Activated naive CD4-positive, alpha-beta T cell treated with anti-CD3 and anti-CD28 coated beads, Interleukin-2, amount 50 U/mL, for 16 hours (primary cell): ENCODE data around the gene PLCB1.

Experiments used
- DNase-seq: peaks from one replicate; pipeline ENCODE4 v3.0.0-alpha.2; 2020

The PLCB1 gene

DNA sequence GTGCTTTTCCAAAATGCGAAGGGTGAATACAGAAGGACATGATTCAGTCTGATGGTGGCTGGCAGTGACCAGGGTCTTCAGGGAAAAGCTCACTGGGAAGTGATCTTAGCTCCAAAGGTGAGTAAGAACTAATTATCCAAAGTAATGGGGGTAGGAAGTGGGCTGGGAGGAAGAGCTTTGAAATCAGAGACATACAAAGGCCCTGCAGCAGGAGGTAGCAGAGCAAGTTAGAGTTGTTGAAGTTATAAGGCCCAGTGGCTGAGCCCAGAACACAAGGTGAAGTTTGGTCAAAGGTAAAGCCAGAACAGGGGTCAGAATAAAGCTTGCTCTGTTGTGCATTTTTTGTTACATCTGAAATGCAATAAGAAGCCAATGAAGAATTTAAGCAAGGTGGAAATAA is 81.2 kb downstream of the PLCB1 start:
- no peak for DNase-seq

DNA sequence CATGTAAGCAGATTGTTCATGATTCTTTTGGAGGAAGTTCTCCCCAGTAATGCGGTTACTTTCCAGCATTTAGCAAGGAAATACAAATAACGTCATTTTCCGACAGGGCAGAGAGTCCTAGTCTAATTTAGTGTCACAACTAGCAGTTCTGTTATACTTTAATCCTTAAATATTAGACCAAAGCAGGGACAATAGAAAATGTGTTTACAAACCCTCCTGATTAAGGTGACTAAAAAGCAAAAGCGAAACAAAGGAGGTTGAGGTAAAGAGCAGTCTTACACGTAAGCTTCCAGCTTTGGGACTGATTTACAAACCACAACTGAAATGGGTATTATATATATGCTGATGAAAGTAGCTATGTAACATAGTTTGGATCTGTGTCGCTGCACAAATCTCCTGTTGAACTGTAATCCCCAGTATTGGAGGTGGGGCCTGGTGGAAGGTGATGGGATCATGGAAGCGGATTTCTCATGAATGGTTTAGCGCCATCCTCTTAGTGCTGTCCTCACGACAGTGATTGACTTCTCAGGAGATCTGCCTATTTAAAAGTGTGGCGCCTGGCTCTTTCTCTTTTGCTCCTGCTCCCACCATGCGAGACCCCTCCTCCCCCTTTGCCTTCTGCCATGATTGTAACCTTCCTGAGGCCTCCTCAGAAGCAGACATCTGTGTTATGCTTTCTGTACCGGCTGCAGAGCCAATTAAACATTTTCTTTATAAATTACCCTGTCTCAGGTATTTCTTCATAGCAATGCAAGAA is 81.9 kb downstream of the PLCB1 start:
- no peak for DNase-seq

- DNase-seq, result no peak
Observed at GRCh38 chr20:8215361-8215781, 83.3 kb downstream of the PLCB1 start.

GRCh38 chr20:8216375-8217200 is 84.5 kb downstream of the PLCB1 start:
- DNase-seq, result no peak

GRCh38 chr20:8218861-8219260 is 86.8 kb downstream of the PLCB1 start:
- DNase-seq, result no peak

GRCh38 chr20:8219403-8219802 is 87.3 kb downstream of the PLCB1 start:
- no peak for DNase-seq

GRCh38 chr20:8220716-8221115 is 88.7 kb downstream of the PLCB1 start:
- no peak for DNase-seq

- DNase-seq, result no peak
Observed at GRCh38 chr20:8221887-8222419, 89.9 kb downstream of the PLCB1 start.

DNA sequence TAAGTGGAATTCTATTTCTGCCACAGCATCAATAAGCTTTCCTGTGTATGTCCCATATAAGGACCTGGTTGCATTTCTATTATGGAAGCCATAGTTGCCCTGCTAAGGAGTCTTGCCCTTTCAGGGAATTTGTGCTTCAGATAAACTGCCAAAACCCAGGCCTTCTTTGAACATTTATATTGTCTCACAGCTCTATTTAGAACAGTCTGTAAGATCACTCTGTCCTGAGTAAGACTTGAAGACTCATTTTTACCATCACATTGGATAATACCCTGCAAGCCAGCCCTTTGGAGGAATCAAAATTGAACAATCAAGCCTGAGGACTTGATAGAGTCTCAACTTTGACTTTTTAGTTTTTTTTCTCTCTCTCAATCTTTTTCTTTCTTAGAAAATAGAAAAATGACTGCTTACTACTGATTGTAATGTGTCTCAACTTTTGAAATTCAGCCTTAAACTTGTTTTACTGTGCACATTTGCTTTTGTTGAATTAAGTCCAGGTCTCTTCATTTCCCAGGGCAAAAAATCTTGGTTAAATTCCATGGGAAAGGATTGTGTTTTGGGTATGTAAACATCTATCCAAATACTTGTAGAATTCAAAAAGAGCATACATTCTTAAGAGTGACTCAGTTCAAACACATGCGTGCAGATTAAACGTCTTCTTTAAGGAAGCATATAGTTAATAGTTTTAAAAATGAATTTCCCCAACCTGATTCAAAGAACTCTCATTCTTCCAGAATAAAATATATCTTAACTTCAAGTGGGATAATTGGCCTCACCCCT is 91.2 kb downstream of the PLCB1 start:
- no peak for DNase-seq

GRCh38 chr20:8225658-8226057 is 93.6 kb downstream of the PLCB1 start:
- no peak for DNase-seq

GRCh38 chr20:8226106-8226505 is 94.0 kb downstream of the PLCB1 start:
- DNase-seq, result no peak

DNA sequence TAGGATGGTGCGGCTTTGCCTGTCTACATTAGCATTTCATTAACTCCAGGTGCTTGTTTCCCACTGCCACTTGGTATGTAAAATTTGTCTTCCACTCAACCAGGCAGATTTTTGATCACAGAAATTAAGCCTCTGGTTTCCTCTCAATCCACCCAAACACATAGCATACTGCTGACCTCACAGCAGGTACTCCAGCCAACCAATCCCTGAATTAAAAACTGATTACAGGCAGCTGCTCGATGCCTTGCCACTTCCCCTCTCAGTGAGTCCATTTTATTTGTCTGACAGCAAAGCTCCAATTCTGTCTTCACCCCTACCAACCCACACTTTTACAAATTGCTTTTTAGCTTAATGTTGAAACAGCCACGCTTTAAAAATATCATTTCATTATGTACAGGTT is 95.2 kb downstream of the PLCB1 start:
- DNase-seq, result no peak

GRCh38 chr20:8228315-8228714 is 96.2 kb downstream of the PLCB1 start:
- DNase-seq, result no peak

- DNase-seq, result no peak
Observed at GRCh38 chr20:8229090-8229489, 97.0 kb downstream of the PLCB1 start.

GRCh38 chr20:8231038-8231437 is 99.0 kb downstream of the PLCB1 start:
- DNase-seq, result no peak

- DNase-seq, result no peak
Observed at GRCh38 chr20:8232332-8232731, 100.3 kb downstream of the PLCB1 start.

GRCh38 chr20:8234580-8234979 is 102.5 kb downstream of the PLCB1 start:
- DNase-seq, result no peak

DNA sequence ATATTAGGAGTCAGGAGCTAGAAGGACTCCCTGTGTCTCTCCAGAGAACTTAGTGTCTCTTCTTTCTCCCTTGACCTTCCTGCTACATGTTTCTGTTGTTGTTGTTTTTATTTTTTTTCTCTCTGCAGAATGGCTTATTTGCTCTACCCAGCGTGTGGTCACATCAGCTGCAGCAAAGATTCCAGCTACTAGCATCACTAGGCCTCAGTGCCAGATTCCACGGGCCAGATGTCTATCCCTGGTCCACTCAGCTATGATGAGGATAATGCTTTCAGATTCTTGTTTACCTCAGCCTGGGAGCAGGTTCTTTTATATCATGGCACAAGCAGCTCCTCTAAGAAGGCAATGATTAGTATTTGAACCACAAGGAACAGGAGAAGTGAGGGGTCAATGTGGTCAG is 110.0 kb downstream of the PLCB1 start:
- no peak for DNase-seq

DNA sequence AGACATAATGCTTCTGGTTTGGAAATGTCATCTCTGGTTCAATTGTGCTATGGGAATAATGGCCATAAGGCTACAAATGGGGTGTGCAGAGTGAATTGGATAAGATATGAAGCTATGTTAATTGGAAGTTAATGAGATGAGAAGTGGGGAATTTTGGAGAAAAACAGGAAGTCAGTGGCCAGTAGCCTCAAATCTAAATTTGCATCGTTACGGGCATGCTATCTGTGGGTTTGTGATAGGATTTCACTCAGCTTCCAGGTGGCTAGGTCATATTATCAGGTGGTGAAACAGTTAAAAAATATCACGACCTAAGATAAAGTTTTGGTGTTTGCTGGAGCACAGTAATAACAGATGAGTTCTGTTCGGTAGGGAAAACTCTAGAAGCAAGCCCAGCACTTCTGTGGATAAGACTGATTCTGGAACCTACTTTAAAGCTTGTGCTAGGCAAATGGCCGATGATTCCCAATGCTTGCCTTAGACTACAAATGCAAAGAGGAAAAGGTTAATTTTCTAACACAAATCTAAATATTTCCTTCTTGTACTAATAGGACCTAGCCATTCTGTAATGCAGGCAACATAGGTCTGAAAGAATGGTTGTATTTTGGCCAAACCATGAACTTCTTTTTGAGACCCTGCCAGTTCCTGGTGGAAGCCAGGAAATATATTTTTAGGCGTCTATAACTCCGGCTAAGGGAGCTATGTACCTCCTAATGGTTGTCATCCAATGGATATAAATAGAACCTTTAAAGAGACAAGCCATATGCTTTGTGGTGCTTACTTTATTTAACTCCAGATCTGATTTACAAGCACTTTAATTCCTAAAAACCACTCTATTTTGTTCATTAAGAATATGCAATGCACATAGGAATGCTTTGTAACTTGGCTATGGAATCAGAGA is 111.0 kb downstream of the PLCB1 start:
- DNase-seq, result no peak

DNA sequence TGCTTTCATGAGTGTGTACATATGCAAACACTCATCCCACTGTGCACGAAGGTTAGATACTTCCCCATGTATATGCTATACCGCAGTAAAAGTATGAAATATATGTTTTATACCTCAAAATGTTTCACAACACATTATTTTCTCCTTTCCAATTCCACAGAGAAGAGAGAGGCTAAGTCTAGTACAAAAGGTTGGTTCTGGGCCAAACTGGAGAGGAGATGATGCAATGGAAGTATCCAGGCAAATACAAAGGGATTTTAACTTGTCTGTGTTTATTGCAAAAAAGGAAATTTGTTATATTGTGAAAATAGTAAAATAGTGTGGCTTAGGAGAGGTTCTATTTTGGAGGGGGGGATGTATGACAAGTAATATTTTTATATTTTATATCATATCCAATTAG is 112.6 kb downstream of the PLCB1 start:
- no peak for DNase-seq

- no peak for DNase-seq
Observed at GRCh38 chr20:8246153-8246552, 114.1 kb downstream of the PLCB1 start.

- DNase-seq, result no peak
Observed at GRCh38 chr20:8246716-8247115, 114.7 kb downstream of the PLCB1 start.
